MCF 10A (cell line): ENCODE data around the gene ARMCX5. TPM values are rescaled to one million over a fixed set of nuclear protein-coding genes. Genes with fewer than 3 reads are reported as not detected.

Source experiments
- Bru-seq: library from RNA; stranded (reverse); fragments of 400-500 nt; gene quantifications from one replicate; lab custom pipeline; 2021; lab: Mats Ljungman, UMichigan
- BruChase-seq, 2 experiments: library from RNA; stranded (reverse); fragments of 400-500 nt; gene quantifications; one replicate each; lab custom pipeline; 2021; lab: Mats Ljungman, UMichigan
- BruUV-seq: library from RNA; stranded (reverse); fragments of 400-500 nt; replicated peaks from 2 replicates; lab custom pipeline; 2021; lab: Mats Ljungman, UMichigan
- CTCF ChIA-PET: fragments of 300-600 bp; sonication (Branson Sonifier 250); formaldehyde crosslinking; extraction: SDS; loops from one replicate; lab custom pipeline; 2021; ENCODE audit warnings: antibody characterized with exemption, inconsistent platforms; lab: Yijun Ruan, JAX
- POLR2A ChIA-PET: fragments of 300-600, 350-650 bp; sonication (Branson Sonifier 250); formaldehyde crosslinking; extraction: SDS; loops from one replicate; lab custom pipeline; 2020; ENCODE audit warnings: antibody characterized with exemption, inconsistent platforms; lab: Yijun Ruan, JAX
- DNase-seq: peaks from one replicate; pipeline ENCODE4 v3.0.0-alpha.2; 2018; ENCODE audit not compliant: unreplicated experiment
- H3K27ac Mint-ChIP-seq: one replicate; pipeline ENCODE4 v1.8.0; 2022; ENCODE audit warnings: mild to moderate bottlenecking, low read depth, mixed read lengths; ENCODE audit not compliant: unreplicated experiment
- H3K27me3 Mint-ChIP-seq: one replicate; pipeline ENCODE4 v1.8.0; 2022; ENCODE audit warnings: mixed read lengths; ENCODE audit not compliant: insufficient read depth, unreplicated experiment
- H3K36me3 Mint-ChIP-seq: one replicate; pipeline ENCODE4 v1.8.0; 2022; ENCODE audit warnings: mild to moderate bottlenecking, moderate library complexity, mixed read lengths; ENCODE audit not compliant: insufficient read depth, unreplicated experiment
- H3K4me1 Mint-ChIP-seq: one replicate; pipeline ENCODE4 v1.8.0; 2022; ENCODE audit warnings: mixed read lengths; ENCODE audit not compliant: insufficient read depth, unreplicated experiment
- H3K4me3 Mint-ChIP-seq: one replicate; pipeline ENCODE4 v1.8.0; 2022; ENCODE audit warnings: mild to moderate bottlenecking, moderate library complexity, mixed read lengths; ENCODE audit not compliant: unreplicated experiment
- H3K9me3 Mint-ChIP-seq: one replicate; pipeline ENCODE4 v1.8.0; 2022; ENCODE audit warnings: mixed read lengths; ENCODE audit not compliant: unreplicated experiment
- intact Hi-C: fragments of 100-400 bp; cut with micrococcal nuclease; formaldehyde crosslinking; loops from 2 replicates; pipeline ENCODE4 v1.14.1; 2022
- long read RNA-seq: library from polyadenylated mRNA; stranded (forward); transcript quantifications from one replicate; pipeline ENCODE4 v2.0.0, GENCODE V29; 2022
- total RNA-seq: library from RNA; stranded (reverse); gene quantifications from 2 replicates; pipeline ENCODE4 v1.2.3, GENCODE V29; 2022
- TF ChIP-seq, protein P1 (sequence below): fragments of 200-600 bp; IDR thresholded peaks from one replicate; pipeline ENCODE4 v1.8.0; 2022; ENCODE audit warnings: antibody characterized with exemption, mild to moderate bottlenecking; ENCODE audit not compliant: unreplicated experiment

ARMCX5 gene
- total RNA-seq (15.2 and 16.3 TPM in 2 replicates), Bru-seq, nascent RNA (percentile 82 among the genes with signal in this experiment), BruChase-seq, experiment 1, labeled RNA remaining after a 6-hour chase (percentile 91 among the genes with signal in this experiment), BruChase-seq, experiment 2, labeled RNA remaining after a 2-hour chase (percentile 89 among the genes with signal in this experiment)
- long read RNA-seq, full-length matches to known transcripts: 17 of 40 reads
- long read RNA-seq, partial matches to known transcripts: 16 of 40 reads
- long read RNA-seq, other reads (novel, unspliced or antisense): 7 of 40 reads

DNA sequence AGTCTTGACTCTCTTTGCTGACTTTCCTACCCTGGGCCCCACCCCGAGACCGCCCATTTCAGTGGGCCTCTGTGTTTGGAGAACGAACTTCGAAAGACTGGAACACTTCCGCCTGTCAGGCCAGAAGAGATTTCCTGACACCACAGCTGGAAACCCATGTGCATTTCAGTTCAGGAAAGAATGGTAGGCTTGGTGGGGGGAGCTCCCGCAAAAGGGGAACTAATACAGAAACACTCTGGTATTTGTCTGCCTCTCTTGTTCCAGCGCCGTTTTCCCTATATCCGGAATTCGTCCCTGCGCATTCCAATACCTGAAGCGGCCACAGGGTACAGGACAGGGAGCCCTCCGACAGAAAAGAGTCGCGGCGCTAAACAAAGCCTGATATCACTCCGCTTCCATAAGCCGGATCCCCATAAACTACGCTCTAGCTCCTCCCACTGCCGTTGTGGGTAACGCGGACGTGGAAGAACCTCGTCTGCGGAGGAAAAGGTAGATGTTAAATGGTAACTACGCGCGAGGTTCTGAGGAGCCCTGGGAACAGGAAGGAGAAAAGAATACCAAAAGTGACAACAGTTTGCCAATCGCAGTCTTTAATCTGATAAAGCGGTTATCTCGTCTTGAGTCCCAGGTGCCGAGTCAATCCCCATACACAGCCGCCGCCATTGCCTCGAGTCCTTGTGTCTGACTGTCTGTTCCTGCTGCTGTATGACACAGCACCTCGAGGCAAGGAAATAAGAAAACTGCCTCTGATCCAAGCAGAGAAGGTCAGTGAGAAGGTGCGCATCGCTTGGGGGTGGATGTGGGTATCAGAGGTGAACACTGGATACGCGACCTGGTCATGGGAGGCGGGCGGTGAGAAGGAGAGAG is at the start of gene ARMCX5:
TSS of gene ARMCX5 (plus strand) at position 432 of the 867 bp plus-strand sequence. CDS start 2,627 bp downstream, outside the sequence.
- POLR2A ChIA-PET: interaction anchor here (0.6 to 2.7 kb wide), 16 partner anchors 10 to 1200 kb away, joined by 3 to 9 read pairs (median 3); partner anchors contain the start of genes GPRASP2 and GPRASP3
- TF ChIP-seq, protein P1, sequence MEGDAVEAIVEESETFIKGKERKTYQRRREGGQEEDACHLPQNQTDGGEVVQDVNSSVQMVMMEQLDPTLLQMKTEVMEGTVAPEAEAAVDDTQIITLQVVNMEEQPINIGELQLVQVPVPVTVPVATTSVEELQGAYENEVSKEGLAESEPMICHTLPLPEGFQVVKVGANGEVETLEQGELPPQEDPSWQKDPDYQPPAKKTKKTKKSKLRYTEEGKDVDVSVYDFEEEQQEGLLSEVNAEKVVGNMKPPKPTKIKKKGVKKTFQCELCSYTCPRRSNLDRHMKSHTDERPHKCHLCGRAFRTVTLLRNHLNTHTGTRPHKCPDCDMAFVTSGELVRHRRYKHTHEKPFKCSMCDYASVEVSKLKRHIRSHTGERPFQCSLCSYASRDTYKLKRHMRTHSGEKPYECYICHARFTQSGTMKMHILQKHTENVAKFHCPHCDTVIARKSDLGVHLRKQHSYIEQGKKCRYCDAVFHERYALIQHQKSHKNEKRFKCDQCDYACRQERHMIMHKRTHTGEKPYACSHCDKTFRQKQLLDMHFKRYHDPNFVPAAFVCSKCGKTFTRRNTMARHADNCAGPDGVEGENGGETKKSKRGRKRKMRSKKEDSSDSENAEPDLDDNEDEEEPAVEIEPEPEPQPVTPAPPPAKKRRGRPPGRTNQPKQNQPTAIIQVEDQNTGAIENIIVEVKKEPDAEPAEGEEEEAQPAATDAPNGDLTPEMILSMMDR: no peak
- Mint-ChIP-seq H3K27ac (peak within 1 kb of the TSS; percentile 90), H3K36me3 (peaks cover 6% of the 10 kb centered on the region), H3K4me1 (no peaks in the 10 kb centered on the region), H3K9me3 (no peaks in the 10 kb centered on the region), H3K4me3 (peak within 1 kb of the TSS; percentile 77), H3K27me3 (peaks cover 14% of the 10 kb centered on the region)
- DNase-seq: peak; percentile 85
- TSS peak; percentile 75 for BruUV-seq
- intact Hi-C loops: loop anchor here (5.0 kb wide), 1 partner anchor 168 kb away; no protein-coding TSS in a partner anchor
- CTCF ChIA-PET: interaction anchor here (0.7 to 1.0 kb wide), 3 partner anchors 134 to 236 kb away, joined by 3 to 4 read pairs (median 3); no protein-coding TSS in a partner anchor

DNA sequence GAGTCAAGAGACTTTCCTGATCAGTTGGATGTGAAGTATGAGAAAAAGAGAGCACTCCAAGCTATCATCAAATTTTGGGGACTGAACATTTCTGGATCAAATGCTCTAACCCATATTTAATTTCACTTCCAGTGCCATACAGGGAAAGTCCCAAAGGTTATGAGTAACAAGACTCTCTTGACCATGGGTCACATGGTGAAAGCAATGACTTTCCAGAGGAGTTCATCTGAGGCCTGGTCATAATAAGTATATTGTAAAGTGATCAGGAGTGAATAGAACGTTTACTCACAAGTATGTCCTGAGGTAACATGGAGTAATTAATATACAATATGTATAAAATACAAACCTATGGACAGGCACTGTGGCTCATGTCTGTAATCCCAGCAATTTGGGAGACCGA is 40.7 kb upstream of the ARMCX5 start:
- Mint-ChIP-seq H3K9me3 (no peaks in the 10 kb centered on the region), H3K27me3 (peaks cover 74% of the 10 kb centered on the region), H3K36me3 (no peaks in the 10 kb centered on the region), H3K4me3 (no peak overlapping the region), H3K4me1 (no peaks in the 10 kb centered on the region), H3K27ac (no peak overlapping the region)
- intact Hi-C loops: no loop called here
- TF ChIP-seq, protein P1: no peak
- BruUV-seq: no TSS peak
- POLR2A ChIA-PET: no interaction called here
- DNase-seq: no peak
- CTCF ChIA-PET: no interaction called here

DNA sequence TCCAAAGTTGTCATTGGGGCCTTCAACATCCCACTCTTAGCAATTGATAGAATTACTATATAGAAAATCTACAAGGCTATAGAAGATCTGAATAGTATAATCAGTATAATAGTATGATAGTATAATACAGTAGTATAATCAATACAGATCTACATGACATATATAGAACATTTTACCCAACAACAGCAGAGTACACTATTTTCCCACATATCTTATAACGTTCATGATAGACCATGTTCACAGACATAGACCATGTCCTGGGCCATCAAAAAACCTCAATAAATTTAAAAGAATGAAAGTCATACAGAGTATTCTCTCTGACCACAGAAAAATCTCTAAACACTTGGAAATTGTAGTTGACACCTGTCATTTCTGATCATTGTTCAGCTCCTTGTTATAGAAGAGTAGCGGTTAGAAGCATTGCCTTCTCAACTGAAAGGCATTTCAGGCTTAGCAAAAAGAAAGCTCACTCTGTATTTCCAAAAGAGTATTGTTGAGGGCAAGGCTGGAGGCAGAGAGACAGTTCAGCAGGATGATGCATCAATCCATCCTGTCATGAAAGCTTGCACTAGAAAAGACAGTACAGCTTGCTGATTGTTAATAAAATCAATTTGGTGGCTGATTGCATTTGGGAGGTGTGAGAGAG is 38.8 kb upstream of the ARMCX5 start:
- DNase-seq: no peak
- POLR2A ChIA-PET: no interaction called here
- H3K4me1 Mint-ChIP-seq: no peaks in the 10 kb centered on the region
- no peaks in the 10 kb centered on the region for H3K9me3 Mint-ChIP-seq
- intact Hi-C loops: no loop called here
- peaks cover 75% of the 10 kb centered on the region for H3K27me3 Mint-ChIP-seq
- H3K4me3 Mint-ChIP-seq: no peak overlapping the region
- CTCF ChIA-PET: no interaction called here
- no TSS peak for BruUV-seq
- H3K36me3 Mint-ChIP-seq: no peaks in the 10 kb centered on the region
- no peak overlapping the region for H3K27ac Mint-ChIP-seq
- TF ChIP-seq, protein P1: no peak
